ENCODE measurements around the gene GCM1.

The GCM1 gene

GRCh38 chr6:53112871-53113270 lies 35.8 kb downstream of the GCM1 start:
- H3K9me3 ChIP-seq (ENCODE audit: control insufficient read depth, insufficient read depth, low read depth, low read length) = no peaks in the 10 kb centered on the region
- no peak overlapping the region for H3K27ac ChIP-seq (ENCODE audit: extremely low read depth, low read depth, low read length)
- POLR2A ChIA-PET = no interaction called here

GRCh38 chr6:53112404-53112803 lies 36.2 kb downstream of the GCM1 start:
- ChIA-PET POLR2A (no interaction called here), CTCF (interaction anchor here (0.5 to 1.3 kb wide), 5 partner anchors 8 to 845 kb away, joined by 3 to 4 read pairs (median 3); no protein-coding TSS in a partner anchor)
- no peak overlapping the region for H3K4me3 ChIP-seq (ENCODE audit: low read depth, low read length)
- H3K9me3 ChIP-seq (ENCODE audit: control insufficient read depth, insufficient read depth, low read depth, low read length) = no peaks in the 10 kb centered on the region
- no peak for TF ChIP-seq ZNF544 (tag by site-specific recombination; IDR thresholded peaks at IDR 0.05)
- no peak for TF ChIP-seq ZNF416 (tag by site-specific recombination; IDR thresholded peaks at IDR 0.05)
- no peak for TF ChIP-seq ZNF596 (tag by site-specific recombination; IDR thresholded peaks at IDR 0.05)
- TF ChIP-seq ZBTB26 (tag by site-specific recombination; optimal IDR thresholded peaks at IDR 0.05) = no peak
- no peak for TF ChIP-seq ZNF645 (tag by site-specific recombination; IDR thresholded peaks at IDR 0.05)
- no peak for TF ChIP-seq ZNF274 (IDR thresholded peaks at IDR 0.05; ENCODE audit: low read length)
- TF ChIP-seq ZNF274 (tag by site-specific recombination; IDR thresholded peaks at IDR 0.05; ENCODE audit: borderline replicate concordance) = no peak
- no peak for TF ChIP-seq ZNF530 (tag by site-specific recombination; IDR thresholded peaks at IDR 0.05; ENCODE audit: low read depth)
- TF ChIP-seq ZNF548 (tag by site-specific recombination; IDR thresholded peaks at IDR 0.05) = no peak
- no peak for TF ChIP-seq IKZF3 (tag by site-specific recombination; IDR thresholded peaks at IDR 0.05)
- TF ChIP-seq GLI2 (tag by site-specific recombination; IDR thresholded peaks at IDR 0.05; ENCODE audit: borderline replicate concordance, low read depth) = no peak
- TF ChIP-seq BCL6B (tag by site-specific recombination; IDR thresholded peaks at IDR 0.05) = no peak
- TF ChIP-seq PRDM10 (tag by site-specific recombination; IDR thresholded peaks at IDR 0.05) = no peak
- no peak for TF ChIP-seq ZNF114 (tag by site-specific recombination; IDR thresholded peaks at IDR 0.05)
- H3K4me1 ChIP-seq (ENCODE audit: control insufficient read depth, insufficient read depth, low read length) = peaks cover 3% of the 10 kb centered on the region
- H3K27ac ChIP-seq (ENCODE audit: extremely low read depth, low read depth, low read length) = no peak overlapping the region
- H3K36me3 ChIP-seq (ENCODE audit: control insufficient read depth in 2 of 2, insufficient read depth in 1 of 2, low read length in 2 of 2) = no peaks in the 10 kb centered on the region

More at GRCh38 chr6:53112871-53113270, 35.8 kb downstream of the GCM1 start:
- Histone ChIP-seq H3K4me1 (ENCODE audit: control insufficient read depth, insufficient read depth, low read length) (peaks cover 3% of the 10 kb centered on the region), H3K36me3 (ENCODE audit: control insufficient read depth in 2 of 2, insufficient read depth in 1 of 2, low read length in 2 of 2) (no peaks in the 10 kb centered on the region), H3K4me3 (ENCODE audit: low read depth, low read length) (no peak overlapping the region)
- TF ChIP-seq KLF10 (tag by site-specific recombination; IDR thresholded peaks at IDR 0.05) (no peak), ZNF132 (tag by site-specific recombination; IDR thresholded peaks at IDR 0.05; ENCODE audit: borderline replicate concordance) (no peak)
- CTCF ChIA-PET = interaction anchor here (0.5 to 1.1 kb wide), 3 partner anchors 8 to 524 kb away, joined by 3 read pairs; no protein-coding TSS in a partner anchor

Measured in HEK293 (cell line).